Measurements from ENCODE around the gene PYGO2.

Gene PYGO2

GRCh38 chr1:154961207-154962155, at the start of gene PYGO2:
PYGO2 (minus strand) TSS chr1:154961782; CDS start chr1:154961576, 206 bp downstream.
- DNase-seq (ENCODE audit: low read depth in 3 of 3) = peak; percentile 63 to 80 (median 65)

GRCh38 chr1:155011004-155011416, 49.4 kb upstream of the PYGO2 start:
- DNase-seq (ENCODE audit: low read depth in 3 of 3) = no peak

- no peak for DNase-seq (ENCODE audit: low read depth in 3 of 3)
Measured at GRCh38 chr1:155010211-155010918, 48.8 kb upstream of the PYGO2 start.

- no peak for DNase-seq (ENCODE audit: low read depth in 3 of 3)
Measured at GRCh38 chr1:155009742-155010141, 48.2 kb upstream of the PYGO2 start.

- DNase-seq (ENCODE audit: low read depth in 3 of 3) = no peak
Measured at GRCh38 chr1:155009221-155009711, 47.7 kb upstream of the PYGO2 start.

GRCh38 chr1:155008015-155008941, 46.7 kb upstream of the PYGO2 start:
- peak; percentile 61 to 92 (median 64) for DNase-seq (ENCODE audit: low read depth in 3 of 3)

GRCh38 chr1:155007251-155007828, 45.8 kb upstream of the PYGO2 start:
- no peak for DNase-seq (ENCODE audit: low read depth in 3 of 3)

GRCh38 chr1:155006601-155007101, 45.1 kb upstream of the PYGO2 start:
- no peak for DNase-seq (ENCODE audit: low read depth in 3 of 3)

GRCh38 chr1:155005076-155006011, 43.8 kb upstream of the PYGO2 start:
- no peak for DNase-seq (ENCODE audit: low read depth in 3 of 3)

- no peak for DNase-seq (ENCODE audit: low read depth in 3 of 3)
Measured at GRCh38 chr1:155004352-155005075, 42.9 kb upstream of the PYGO2 start.

GRCh38 chr1:155003766-155004351, 42.3 kb upstream of the PYGO2 start:
- no peak for DNase-seq (ENCODE audit: low read depth in 3 of 3)

GRCh38 chr1:155003227-155003765, 41.7 kb upstream of the PYGO2 start:
- DNase-seq (ENCODE audit: low read depth in 3 of 3) = no peak

GRCh38 chr1:155002464-155003226, 41.1 kb upstream of the PYGO2 start, which contains the start of gene ZBTB7B:
ZBTB7B (plus strand) TSS chr1:155002802; CDS start chr1:155014661, 11,859 bp downstream.
- no peak for DNase-seq (ENCODE audit: low read depth in 3 of 3)

- DNase-seq (ENCODE audit: low read depth in 3 of 3) = peak; percentile 96 to 100 (median 98)
Measured at GRCh38 chr1:155001675-155002463, 40.3 kb upstream of the PYGO2 start.

GRCh38 chr1:155001425-155001674, 39.8 kb upstream of the PYGO2 start:
- DNase-seq (ENCODE audit: low read depth in 3 of 3) = no peak

- DNase-seq (ENCODE audit: low read depth in 3 of 3) = peak; percentile 70 to 86 (median 80)
Measured at GRCh38 chr1:155000726-155001424, 39.3 kb upstream of the PYGO2 start.

All from stimulated activated CD4-positive, alpha-beta T cell treated with anti-CD3 and anti-CD28 coated beads, TNF-alpha, amount 100 ng/mL, for 48 hours (primary cell).